Endothelial cell of umbilical vein (primary cell): Measurements from ENCODE around the gene AOX1.

Experiments used
- CTCF ChIP-seq, 2 donors: IDR thresholded peaks; 1 replicate in 1 of 2; 2 replicates in 1 of 2; pipeline ENCODE4 v1.5.1; 2011; ENCODE audit warnings: low read length in 2 of 2, mild to moderate bottlenecking in 2 of 2, moderate library complexity in 2 of 2, control low read depth in 1 of 2, inconsistent platforms in 1 of 2, low read depth in 1 of 2; ENCODE audit not compliant: insufficient read depth in 1 of 2; ENCODE audit errors: extremely low read depth in 1 of 2
- EZH2 ChIP-seq: IDR thresholded peaks from 2 replicates; pipeline ENCODE4 v1.6.1; 2012; ENCODE audit warnings: borderline replicate concordance, low read depth, mild to moderate bottlenecking, moderate library complexity, low read length, inconsistent platforms; ENCODE audit not compliant: severe bottlenecking
- FOS ChIP-seq: IDR thresholded peaks from 2 replicates; pipeline ENCODE4 v1.6.1; 2011; ENCODE audit warnings: mild to moderate bottlenecking, low read length, moderate library complexity, borderline replicate concordance; ENCODE audit not compliant: insufficient read depth
- GATA2 ChIP-seq: IDR thresholded peaks from 2 replicates; pipeline ENCODE4 v1.7.0; 2011; ENCODE audit warnings: low read depth, mild to moderate bottlenecking, moderate library complexity, mixed read lengths, low read length; ENCODE audit not compliant: insufficient read length, insufficient read depth
- JUN ChIP-seq: IDR thresholded peaks from 2 replicates; pipeline ENCODE4 v1.6.1; 2011; ENCODE audit warnings: borderline replicate concordance, low read depth; ENCODE audit not compliant: insufficient read length, insufficient read depth
- MAX ChIP-seq: IDR thresholded peaks from 2 replicates; pipeline ENCODE4 v1.6.1; 2011; ENCODE audit not compliant: insufficient read depth, insufficient read length
- MYC ChIP-seq: IDR thresholded peaks from one replicate; pipeline ENCODE4 v1.6.1; 2011; ENCODE audit warnings: mild to moderate bottlenecking, low read depth, low read length
- POLR2A ChIP-seq: IDR thresholded peaks from 2 replicates; pipeline ENCODE4 v1.6.1; 2012; ENCODE audit warnings: low read depth, mild to moderate bottlenecking, control low read depth, low read length
- POLR2AphosphoS5 ChIP-seq: IDR thresholded peaks from 2 replicates; pipeline ENCODE4 v1.6.1; 2012; ENCODE audit warnings: low read depth, mild to moderate bottlenecking, control low read depth, low read length, moderate library complexity; ENCODE audit not compliant: insufficient read depth

- TF ChIP-seq CTCF (IDR thresholded peaks at IDR 0.05; ENCODE audit: extremely low read depth in 1 of 2, insufficient read depth in 1 of 2, low read depth in 1 of 2, low read length in 2 of 2) = no peak
- TF ChIP-seq JUN = no peak
- TF ChIP-seq POLR2A = no peak
- no peak for TF ChIP-seq EZH2
- TF ChIP-seq FOS = no peak
- no peak for TF ChIP-seq MYC
- no peak for TF ChIP-seq POLR2AphosphoS5
- TF ChIP-seq MAX = no peak
- no peak for TF ChIP-seq GATA2
Observed at GRCh38 chr2:200703926-200704637, 118.3 kb downstream of the AOX1 start.
